ENCODE measurements around the gene SMARCA2. TPM values are rescaled to one million over a fixed set of nuclear protein-coding genes. Genes with fewer than 3 reads are reported as not detected.

Gene SMARCA2
- polyA plus RNA-seq (2013, experiment 1 of 2; ENCODE audit: insufficient read length): 69.6 TPM
- polyA plus RNA-seq (2013, experiment 2 of 2; ENCODE audit: insufficient read length): 82.8 TPM

DNA sequence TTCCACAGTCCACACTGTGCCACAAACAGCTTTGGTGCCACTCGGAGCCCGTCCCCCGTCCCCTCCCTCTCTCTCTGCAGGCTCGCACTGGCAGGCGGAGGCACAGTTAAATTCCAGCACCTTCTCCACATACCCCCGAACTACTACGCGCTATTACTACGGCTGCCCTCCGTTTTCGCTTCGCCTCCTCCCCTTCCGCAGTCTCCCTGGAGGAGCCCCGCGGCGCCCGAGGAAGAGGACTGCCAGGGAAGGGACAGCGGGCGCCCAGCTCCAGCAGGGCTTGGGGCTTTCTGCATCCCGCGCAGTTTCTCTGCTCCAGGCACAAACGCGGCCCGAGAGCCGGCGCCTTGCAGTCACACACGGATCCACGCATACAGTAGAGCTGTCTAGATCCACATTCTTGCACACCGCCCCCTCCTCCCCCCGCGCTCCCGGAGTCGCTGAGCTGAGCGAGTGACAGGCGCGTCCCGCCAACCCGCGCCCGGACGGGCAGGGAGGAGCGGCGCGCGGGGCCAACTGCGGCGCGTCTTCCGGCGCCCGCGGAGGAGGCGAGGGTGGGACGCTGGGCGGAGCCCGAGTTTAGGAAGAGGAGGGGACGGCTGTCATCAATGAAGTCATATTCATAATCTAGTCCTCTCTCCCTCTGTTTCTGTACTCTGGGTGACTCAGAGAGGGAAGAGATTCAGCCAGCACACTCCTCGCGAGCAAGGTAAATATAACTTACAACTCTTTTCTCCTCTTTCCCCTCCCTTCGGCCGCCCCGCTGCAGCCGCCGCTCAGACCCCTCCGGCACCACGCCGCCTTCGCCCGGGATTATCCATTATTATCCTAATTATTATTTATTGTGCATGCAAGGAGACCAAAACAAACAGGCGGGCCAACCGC is at the start of gene SMARCA2:
SMARCA2 (plus strand) TSS at position 652 of the 885 bp plus-strand sequence. CDS start 13,676 bp downstream, outside the sequence.
- peak; percentile 98 for DNase-seq

DNA sequence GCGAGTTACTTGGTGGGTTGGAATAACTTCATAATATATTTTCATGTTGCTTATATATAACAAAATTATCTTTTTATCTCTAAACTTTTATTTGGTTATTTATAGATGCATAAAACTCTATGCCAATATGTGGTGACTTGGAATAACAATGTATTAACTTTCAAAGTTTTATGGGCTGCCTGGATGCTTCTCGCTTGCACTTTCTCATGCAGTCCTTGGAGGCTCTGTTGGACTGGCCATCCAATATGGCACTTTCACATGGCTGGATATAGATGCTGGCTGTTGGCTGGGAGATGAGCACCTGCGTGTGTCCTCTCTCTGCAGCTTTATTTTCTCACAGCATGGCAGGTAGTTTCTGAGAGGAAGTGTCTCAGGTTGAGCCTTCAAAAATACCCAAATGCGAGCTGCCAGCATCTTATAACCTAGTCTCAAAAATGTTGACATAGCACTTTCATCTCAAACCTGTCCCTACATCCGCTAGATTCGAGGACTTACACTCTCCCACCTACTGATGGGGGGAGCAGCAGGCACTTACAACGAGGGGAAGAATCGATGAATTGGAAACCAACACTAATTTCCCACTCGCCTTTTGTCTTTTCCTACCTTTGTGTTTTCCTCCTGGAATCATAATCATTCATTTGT is 48.3 kb upstream of the SMARCA2 start:
- DNase-seq: no peak

DNA sequence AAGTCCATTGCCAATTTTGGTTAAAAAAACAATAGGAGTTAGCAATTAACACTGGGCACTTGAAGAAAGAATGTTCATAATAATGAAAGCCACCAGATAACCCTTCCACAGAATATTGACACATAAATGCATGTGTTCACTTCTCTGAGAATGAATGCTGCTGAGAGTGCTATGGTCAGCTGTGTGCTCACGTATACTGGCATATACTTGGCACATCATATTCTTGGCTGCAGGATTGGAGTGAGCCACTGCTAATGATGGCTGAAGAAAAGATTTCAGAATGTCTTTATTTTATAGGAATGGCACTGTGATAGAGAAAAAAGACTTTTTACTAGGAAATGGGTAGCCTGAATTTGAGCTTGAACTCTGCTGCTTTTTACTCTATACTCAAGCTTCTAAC is 46.0 kb upstream of the SMARCA2 start:
- no peak for DNase-seq

DNA sequence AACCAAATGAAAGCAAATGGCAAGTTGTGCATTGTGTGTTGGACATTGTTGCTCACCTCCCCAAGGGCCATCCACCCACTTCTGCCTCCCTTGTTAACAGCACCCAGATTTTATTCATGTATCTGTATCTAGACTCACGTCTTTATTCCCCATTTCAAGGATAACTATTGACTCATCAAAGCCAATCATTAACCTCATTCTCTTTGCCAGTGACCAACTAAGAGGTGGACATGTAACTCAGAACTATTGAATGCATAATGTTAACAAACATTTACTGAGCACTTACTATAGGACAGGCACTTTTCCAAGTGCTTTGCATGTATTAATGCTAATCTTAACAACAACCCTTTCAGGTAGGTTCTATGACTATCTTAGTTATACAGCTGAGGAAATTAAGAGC is 45.2 kb upstream of the SMARCA2 start:
- DNase-seq: no peak

DNA sequence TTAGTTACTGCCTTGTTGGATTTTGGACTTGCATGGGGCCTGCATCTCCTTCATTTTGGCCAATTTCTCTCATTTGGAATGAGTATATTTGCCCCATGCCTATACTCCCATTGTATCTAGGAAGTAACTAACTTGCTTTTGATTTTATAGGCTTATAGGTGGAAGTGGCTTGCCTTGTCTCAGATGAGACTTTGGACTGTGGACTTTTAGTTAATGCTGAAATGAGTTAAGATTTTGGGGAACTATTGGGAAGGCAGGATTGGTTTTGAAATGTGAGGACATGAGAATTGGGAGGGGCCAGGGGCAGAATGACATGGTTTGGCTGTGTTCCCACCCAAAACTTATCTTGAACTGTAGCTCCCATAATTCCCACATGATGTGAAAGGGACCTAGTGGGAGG is 42.5 kb upstream of the SMARCA2 start:
- no peak for DNase-seq

DNA sequence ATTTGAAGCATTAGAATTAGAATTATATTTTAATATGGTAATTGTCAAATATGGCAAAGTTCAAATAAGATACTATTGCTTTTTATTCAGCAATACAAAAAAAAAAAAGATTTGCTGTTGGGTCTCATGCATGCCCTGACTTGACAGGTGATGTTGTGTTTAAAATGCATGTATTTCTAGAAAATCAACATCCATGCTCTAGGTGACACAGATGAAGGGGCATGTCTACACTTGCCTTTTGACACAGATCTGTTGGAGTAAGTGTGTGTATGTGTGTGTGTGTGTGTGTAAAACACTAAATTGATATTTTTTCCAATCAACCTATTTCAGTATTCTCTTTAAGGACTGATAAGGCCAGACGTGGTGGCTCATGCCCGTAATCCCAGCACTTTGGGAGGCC is 38.1 kb upstream of the SMARCA2 start:
- DNase-seq: no peak

DNA sequence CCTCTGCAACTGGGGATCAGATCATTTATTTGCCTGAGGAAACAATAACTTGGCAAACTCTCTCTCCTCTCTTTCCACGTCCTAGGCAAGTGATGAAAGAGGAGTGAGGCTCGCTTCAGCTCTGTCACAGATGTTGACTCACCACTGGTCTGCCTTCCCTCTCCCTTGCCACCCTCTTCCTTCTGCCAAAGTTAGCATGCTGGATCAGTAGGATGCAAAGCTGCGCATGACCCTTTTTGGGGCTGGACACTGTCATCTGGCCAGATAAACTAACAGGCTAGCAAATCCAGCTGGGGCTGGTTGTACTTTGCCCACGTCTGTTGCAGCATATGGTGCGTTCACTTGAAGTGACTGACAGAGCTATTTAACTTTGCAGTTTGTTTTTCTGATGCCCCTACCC is 36.2 kb upstream of the SMARCA2 start:
- peak; percentile 59 for DNase-seq

DNA sequence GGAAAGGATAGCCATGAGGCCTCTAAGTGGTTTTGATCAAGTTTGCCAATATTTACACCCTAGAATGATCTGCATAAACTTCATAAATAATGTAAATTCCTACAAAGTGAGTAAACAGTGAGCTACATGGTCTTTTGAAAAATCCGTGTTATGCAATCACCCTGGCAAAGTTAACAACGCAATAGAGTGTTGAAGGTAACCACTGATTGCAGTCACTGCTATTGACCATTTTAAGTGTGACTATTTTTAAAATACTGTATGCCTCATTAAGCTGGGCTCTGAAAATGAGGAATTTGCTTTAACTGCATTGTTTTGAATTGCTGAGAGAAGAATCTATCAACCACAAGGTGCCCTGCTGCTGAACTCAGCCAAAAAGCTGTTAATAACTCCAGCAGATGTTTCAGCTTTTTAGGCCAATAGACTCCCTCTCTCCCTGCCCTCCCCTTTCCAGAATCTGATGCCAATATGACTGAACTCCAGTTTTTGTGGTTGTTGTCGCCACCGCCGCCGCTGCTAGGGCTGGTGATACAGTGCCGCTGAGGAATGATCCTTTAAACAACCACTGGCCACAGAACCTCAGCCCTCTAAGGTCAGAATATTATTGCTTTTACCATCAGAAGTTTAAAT is 35.3 kb upstream of the SMARCA2 start:
- peak; percentile 90 for DNase-seq

DNA sequence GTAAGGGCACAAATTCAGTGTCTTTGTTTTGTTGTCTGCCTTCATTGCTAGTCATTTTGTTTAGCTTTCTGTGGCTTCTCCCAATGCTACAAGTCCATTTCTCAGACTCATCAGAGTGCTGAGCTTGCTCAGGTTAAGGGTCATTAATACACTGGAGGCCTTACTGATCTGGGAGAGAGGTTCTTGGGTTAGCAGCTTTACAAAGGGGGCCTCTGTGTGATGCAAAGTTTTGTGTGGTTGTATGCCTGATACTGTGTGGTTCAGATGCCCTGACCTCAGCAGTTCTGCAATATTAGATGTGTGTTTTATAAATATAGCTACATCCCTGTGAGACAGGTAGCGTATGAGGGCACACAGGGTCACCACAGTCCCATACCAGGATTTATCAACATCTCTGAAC is 34.8 kb upstream of the SMARCA2 start:
- DNase-seq: no peak

DNA sequence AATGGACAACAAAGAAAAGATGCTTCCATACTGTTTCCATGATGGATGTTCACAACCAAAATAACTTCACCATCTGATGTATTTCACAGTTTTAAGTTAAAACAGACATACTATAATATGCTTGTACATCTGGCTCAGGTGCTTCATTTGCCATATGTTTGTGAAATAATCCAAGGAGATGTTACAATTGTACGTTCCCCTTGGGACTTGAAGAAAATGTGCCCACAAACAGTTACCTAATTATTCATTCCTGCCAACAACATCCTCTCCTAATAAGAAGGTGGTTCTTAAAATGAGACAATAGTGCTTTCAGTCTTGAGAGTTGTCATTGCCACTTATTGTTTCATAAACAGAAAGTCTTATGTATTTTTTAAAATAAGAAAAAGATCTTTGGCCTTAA is 33.1 kb upstream of the SMARCA2 start:
- DNase-seq: no peak

DNA sequence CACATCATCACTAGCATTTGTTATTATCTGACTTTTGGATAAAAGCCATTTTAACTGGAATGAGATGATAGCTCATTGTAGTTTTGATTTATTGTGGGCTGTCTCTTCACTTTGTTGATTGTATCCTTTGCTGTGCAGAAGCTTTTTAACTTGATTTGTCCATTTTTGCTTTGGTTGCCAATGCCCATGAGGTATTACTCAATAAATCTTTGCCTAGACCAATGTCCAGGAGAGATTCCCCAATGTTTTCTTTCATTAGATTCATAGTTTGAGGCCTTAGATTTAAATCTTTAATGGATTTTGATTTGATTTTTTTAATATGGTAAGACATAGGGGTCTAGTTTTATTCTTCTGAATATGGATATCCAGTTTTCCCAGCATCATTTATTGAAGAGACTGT is 28.8 kb upstream of the SMARCA2 start:
- no peak for DNase-seq

DNA sequence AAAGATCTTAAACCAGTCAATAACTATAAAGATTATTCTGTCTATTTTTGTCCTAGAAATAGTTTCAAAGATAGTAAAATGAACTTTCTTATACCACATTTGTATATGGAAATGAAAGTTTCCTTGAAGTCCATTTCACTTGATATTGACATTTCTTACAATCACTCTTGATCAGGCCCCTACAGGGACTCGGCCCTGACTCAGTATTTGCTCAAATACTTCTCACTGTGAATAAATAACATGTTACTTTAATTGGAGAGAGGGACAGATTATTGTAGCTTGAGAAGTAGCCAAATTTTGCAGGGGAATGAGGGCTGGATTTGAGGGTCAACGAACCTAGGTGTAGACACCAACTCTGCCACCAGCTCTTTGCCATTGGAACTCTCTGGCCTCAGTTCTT is 25.6 kb upstream of the SMARCA2 start:
- DNase-seq: no peak

DNA sequence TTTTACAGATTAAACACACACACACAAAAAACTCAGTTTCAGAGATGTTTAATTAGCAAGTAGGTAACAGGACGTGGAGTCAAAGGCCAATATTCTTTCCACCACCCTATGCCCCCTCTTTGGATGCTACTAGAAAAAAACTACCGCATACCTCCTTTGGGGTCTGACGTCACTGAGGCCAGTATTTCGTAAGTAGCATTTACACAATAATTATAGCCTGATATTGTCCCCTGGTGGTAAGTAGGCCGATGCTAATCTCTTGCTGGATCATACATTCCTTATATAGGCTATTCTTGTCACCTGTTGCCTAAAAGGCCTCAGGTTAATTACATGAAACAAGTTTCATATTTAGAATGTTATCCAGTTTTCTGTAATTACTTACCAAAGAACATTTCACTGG is 21.0 kb upstream of the SMARCA2 start:
- DNase-seq: peak; percentile 5

DNA sequence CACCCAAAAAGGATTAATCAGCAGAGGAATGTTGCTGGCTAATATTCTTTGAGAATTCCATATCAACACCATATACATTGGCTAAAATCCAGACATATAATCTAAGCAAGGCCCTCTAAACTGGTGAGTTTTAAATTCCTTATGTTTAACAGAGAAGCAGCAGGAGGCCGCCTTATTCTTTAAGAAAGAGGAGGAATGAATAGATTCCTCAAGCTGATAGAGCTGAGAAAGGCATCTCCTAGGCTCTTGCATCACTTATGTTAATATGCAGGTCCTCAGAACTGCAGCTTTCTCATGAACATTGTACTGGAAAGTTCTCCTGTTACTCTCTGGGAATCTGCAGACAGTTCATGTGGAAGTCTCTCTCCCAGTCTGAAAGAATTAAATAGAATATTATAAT is 20.1 kb upstream of the SMARCA2 start:
- DNase-seq: peak; percentile 92

DNA sequence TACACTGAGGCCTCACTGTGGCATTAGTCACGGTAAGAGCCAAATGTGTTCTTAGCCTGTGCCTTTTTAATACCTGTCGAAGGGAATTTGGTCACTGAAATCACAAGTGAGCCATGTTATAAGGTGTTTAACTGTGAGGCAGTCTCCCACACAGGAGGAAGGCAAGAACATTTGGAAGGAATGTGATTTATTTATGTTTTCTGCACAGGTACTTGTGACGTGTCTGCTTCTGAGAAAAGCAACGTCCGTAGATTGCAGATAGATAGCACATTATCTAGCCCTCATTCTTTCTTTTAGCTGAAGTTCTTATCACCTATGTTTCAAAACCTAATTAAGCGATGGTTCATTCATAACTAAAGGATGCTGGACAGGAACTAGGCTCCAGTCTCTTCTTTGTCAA is 19.0 kb upstream of the SMARCA2 start:
- DNase-seq: no peak

DNA sequence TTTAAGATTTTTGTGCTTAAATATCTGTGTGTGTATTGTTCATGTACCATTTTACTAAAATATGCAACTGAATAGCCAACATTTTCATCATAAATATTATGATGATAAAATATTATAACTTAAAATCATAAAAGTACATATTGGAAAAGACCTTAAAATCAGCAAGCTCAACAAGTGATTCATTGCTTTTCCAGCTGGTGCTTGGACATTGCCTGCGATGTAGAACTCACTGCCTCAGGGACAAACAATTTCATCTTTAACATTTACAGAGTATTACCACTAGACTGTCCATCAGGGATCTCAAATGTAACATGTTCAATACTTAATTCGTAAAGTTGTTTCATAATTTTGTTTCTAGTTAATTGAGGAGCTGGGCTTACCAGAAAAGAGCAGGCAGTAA is 17.5 kb upstream of the SMARCA2 start:
- DNase-seq: no peak

DNA sequence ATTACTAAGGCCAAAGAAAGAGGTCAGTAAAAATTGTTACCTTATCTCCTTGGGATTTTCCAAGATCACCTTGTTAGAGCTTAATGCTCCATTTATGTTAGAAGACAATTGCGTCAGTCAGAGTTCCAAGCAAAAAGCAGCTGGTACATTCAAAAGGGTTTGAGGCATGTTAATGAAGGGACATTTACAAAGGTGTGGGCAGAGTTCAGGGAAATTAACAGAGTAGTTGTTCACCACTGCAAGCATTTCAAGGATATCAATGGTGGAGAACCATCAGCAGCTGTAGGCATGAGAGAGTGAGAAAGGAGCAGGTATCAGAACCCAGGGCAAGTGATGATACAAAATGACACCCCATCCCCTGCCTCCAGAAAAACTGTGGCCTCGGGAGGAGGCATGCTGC is 17.0 kb upstream of the SMARCA2 start:
- no peak for DNase-seq

DNA sequence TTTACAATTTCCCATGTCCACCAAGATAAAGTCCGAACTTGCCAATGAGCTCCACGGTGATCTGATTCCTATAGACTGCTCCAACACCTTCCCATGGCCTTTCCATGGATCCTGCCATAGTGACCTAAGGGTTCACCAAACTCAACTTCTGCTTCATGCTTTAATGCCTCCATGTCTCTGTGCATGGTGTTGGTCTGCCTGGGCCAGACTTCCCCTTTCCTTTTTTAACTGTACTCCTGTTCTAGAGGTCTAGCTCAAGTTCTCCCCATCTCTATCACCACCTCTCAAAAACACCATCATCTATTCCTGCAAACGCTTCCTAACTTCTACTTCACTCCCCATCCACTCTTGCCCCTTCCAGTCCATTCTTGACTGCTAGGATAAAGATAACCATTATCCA is 14.8 kb upstream of the SMARCA2 start:
- no peak for DNase-seq

DNA sequence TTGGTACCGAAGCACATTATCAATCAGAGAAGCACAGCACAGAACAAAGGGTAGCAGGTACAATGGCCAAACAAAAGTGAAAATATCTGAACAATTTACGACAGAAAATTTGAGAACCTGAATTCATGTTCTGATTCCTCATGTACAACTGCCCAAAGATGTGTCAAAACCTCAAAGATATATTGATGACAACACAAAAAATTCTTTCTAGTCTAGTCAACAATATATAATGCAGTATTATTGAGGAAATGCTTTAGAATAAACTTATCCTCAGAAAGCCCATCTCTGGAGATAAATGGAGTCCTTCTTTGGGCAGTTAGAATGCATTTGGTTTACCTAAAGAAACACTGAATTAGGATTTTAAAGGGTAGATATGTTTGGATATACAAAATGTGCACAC is 6.8 kb upstream of the SMARCA2 start:
- no peak for DNase-seq

DNA sequence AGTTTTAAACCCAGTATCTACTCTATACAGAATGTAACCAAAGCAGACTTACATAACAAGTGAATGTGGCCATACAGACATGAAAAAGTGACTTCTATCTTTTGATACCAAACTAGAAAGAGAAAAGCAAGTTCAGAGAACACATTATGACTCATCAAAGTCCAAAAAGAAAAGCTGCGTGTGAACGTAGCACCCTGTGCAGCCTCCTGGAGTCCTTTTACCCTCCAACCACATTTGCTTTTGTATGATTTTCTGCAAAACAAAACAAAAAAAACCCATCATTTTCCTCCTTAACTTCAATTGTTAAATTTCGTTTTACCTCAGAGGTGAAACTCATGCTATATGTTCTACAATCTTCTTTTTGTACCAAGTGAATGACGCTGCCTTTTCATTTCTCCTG is 2.8 kb upstream of the SMARCA2 start:
- DNase-seq: no peak

DNA sequence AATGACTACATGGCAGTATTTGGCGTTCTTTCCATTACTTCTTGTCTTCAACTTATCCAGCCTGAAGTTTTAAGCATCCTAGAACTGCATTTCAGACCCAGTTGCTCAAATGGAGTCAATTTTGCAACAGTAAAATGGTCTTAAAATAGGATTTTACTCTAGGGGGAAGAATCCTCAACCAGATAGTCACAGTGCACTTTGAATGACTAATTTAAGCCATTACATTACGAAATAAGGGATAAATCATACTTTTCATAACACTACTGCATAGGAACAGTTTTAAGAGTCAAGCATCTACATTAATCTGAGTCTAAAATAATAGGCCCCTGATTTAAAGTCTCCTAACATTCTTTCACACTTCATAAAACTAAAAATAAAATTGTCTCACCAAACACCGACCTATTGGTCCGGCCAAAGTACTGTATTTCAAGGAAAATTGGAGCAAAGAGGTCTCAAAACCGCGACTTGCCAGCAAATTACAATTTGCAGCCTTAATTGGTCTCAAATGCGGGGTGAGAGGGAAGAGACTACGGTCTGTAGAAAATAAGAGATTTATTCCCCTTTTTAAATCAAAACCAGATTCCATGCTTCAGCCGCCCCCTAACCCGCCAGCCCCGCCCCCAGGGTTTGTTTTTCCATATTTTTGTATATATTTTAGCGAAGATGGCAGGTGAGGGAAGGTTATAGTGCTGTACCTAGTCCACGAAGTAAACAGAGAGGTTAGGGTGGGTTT is 1.2 kb upstream of the SMARCA2 start:
- DNase-seq: peak; percentile 54

DNA sequence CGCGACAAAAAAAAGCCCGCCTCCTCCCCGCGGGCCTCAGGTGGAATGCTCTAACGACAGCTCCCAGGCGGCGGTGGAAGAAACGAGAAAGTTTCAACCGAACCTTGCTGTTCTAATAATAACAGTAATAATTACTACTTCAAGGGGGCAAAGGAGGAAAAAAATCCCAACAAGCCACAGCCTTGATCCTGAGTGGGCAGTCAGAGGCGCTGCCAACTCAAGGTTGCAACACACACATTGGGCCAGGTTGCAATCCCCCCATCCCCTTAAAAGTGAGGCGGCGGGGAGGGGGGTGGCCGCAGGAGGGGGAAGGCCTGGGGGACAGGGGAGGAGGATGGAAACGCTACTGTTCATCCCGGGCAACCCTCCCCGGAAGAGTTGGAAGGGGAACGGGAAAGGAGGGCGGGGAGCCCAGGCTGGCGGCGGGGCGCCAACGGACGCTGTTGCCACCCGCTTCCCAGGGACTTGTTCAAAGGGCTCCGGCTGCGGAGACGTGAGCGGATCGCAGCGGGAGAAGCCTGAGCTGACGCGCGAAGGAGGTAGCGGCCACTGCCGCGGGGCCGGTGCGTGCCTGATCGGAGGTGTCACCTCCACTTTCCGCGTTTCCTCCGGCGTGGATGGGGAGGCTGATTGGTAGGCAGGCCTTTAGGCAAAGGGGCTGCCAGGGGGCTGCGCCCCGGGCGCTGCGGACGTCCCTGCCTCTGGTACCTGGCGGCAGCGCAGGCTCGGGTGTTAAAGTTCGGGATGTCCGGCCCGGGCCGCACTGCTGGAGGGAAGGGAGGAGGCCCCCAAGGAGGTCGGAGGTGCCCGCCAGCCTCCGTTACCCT is 647 bp downstream of the SMARCA2 start:
- DNase-seq: peak; percentile 35
